GM21723 (cell line): Measurements from ENCODE around the gene ALOX15B.

Experiments used
- ATAC-seq: cut with Tn5 transposase; IDR thresholded peaks from one replicate; pipeline ENCODE4 v1.9.1; 2021; ENCODE audit warnings: mild to moderate bottlenecking, moderate library complexity; ENCODE audit not compliant: unreplicated experiment

Gene ALOX15B

GRCh38 chr17:8039611-8040168, 831 bp downstream of the ALOX15B start:
- ATAC-seq: no peak

GRCh38 chr17:8041249-8041928, 2.5 kb downstream of the ALOX15B start:
- no peak for ATAC-seq

GRCh38 chr17:8041979-8042378, 3.1 kb downstream of the ALOX15B start:
- ATAC-seq: no peak

- no peak for ATAC-seq
These were observed 6.3 kb downstream of the ALOX15B start for GRCh38 chr17:8044819-8045810.

GRCh38 chr17:8046306-8046928, 7.6 kb downstream of the ALOX15B start:
- ATAC-seq: no peak

- ATAC-seq: no peak
These were observed 8.3 kb downstream of the ALOX15B start for GRCh38 chr17:8046929-8047768.

GRCh38 chr17:8047769-8048110, 8.9 kb downstream of the ALOX15B start:
- ATAC-seq: no peak

GRCh38 chr17:8048236-8048635, 9.4 kb downstream of the ALOX15B start:
- ATAC-seq: no peak

GRCh38 chr17:8048736-8049135, 9.9 kb downstream of the ALOX15B start:
- ATAC-seq: no peak

- ATAC-seq: no peak
These were observed 13.0 kb downstream of the ALOX15B start for GRCh38 chr17:8051831-8052230.

GRCh38 chr17:8052256-8053252, 13.7 kb downstream of the ALOX15B start:
- no peak for ATAC-seq

GRCh38 chr17:8053600-8053999, 14.7 kb downstream of the ALOX15B start:
- no peak for ATAC-seq

GRCh38 chr17:8055851-8056231, 17.0 kb downstream of the ALOX15B start:
- ATAC-seq: no peak

- no peak for ATAC-seq
These were observed 17.5 kb downstream of the ALOX15B start for GRCh38 chr17:8056232-8056975.

GRCh38 chr17:8056976-8057625, 18.2 kb downstream of the ALOX15B start:
- no peak for ATAC-seq

GRCh38 chr17:8057691-8058114, 18.8 kb downstream of the ALOX15B start:
- no peak for ATAC-seq

GRCh38 chr17:8059131-8059530, 20.3 kb downstream of the ALOX15B start:
- ATAC-seq: no peak

GRCh38 chr17:8060274-8060673, 21.4 kb downstream of the ALOX15B start:
- ATAC-seq: no peak
